ENCODE measurements around the gene ZNF385B. TPM values are rescaled to one million over a fixed set of nuclear protein-coding genes. Genes with fewer than 3 reads are reported as not detected.

The ZNF385B gene
- total and polyA plus RNA-seq, 8 donors: 1.8 to 41.4 (median 3.5) TPM; not detected in 1

GRCh38 chr2:179811042-179811441 lies 50.4 kb downstream of the ZNF385B start:
- H3K36me3 ChIP-seq: no peaks in the 10 kb centered on the region
- no peak for TF ChIP-seq CTCF (IDR thresholded peaks at IDR 0.05)
- H3K27ac ChIP-seq: no peak overlapping the region
- no peaks in the 10 kb centered on the region for H3K4me1 ChIP-seq
- no peaks in the 10 kb centered on the region for H3K27me3 ChIP-seq
- intact Hi-C loops (cut with DNase I; ENCODE audit: low total_unique reads): no loop called here
- no peak overlapping the region for H3K4me3 ChIP-seq
- no peak for DNase-seq
- H3K9me3 ChIP-seq: peaks cover 0 to 12% (median 0%) of the 10 kb centered on the region in 4 donors

- Histone ChIP-seq H3K27ac (no peak overlapping the region), H3K36me3 (no peaks in the 10 kb centered on the region), H3K4me1 (no peaks in the 10 kb centered on the region), H3K4me3 (no peak overlapping the region), H3K9me3 (peaks cover 0 to 12% (median 0%) of the 10 kb centered on the region in 4 donors), H3K27me3 (no peaks in the 10 kb centered on the region)
- no peak for DNase-seq
- TF ChIP-seq CTCF (IDR thresholded peaks at IDR 0.05): no peak
- TF ChIP-seq POLR2A (IDR thresholded peaks at IDR 0.05): no peak
- WGBS, 5 donors: 87 to 92% (median 91%) methylated on average over 4 of the region's 4 CpGs
- intact Hi-C loops (cut with DNase I; ENCODE audit: low total_unique reads): no loop called here
These were observed 51.8 kb downstream of the ZNF385B start for GRCh38 chr2:179809606-179810005.

- TF ChIP-seq CTCF (IDR thresholded peaks at IDR 0.05) (no peak), POLR2AphosphoS5 (IDR thresholded peaks at IDR 0.05) (no peak), EP300 (IDR thresholded peaks at IDR 0.05) (no peak), POLR2A (IDR thresholded peaks at IDR 0.05) (no peak)
- intact Hi-C loops (cut with DNase I; ENCODE audit: low total_unique reads): no loop called here
- Histone ChIP-seq H3K36me3 (no peaks in the 10 kb centered on the region), H3K4me1 (no peaks in the 10 kb centered on the region), H3K9me3 (no peaks in the 10 kb centered on the region), H3K27me3 (no peaks in the 10 kb centered on the region), H3K4me3 (no peak overlapping the region), H3K27ac (no peak overlapping the region)
- DNase-seq: no peak
- WGBS, 5 donors: 86 to 97% (median 92%) methylated on average over 3 of the region's 3 CpGs
These were observed 56.4 kb downstream of the ZNF385B start for GRCh38 chr2:179805001-179805400.

- no peak for DNase-seq
- Histone ChIP-seq H3K27me3 (no peaks in the 10 kb centered on the region), H3K27ac (no peak overlapping the region), H3K9me3 (no peaks in the 10 kb centered on the region), H3K4me1 (no peaks in the 10 kb centered on the region), H3K36me3 (no peaks in the 10 kb centered on the region), H3K4me3 (no peak overlapping the region)
- intact Hi-C loops (cut with DNase I; ENCODE audit: low total_unique reads): no loop called here
- 58 to 67% (median 63%) methylated on average over 2 of the region's 2 CpGs for WGBS, 5 donors
- TF ChIP-seq EP300 (IDR thresholded peaks at IDR 0.05) (no peak), POLR2A (IDR thresholded peaks at IDR 0.05) (no peak), CTCF (IDR thresholded peaks at IDR 0.05) (no peak), POLR2AphosphoS5 (IDR thresholded peaks at IDR 0.05) (no peak)
These were observed 57.2 kb downstream of the ZNF385B start for GRCh38 chr2:179804206-179804605.

Data from stomach (tissue), 9 donors.